Trophoblast cell (in vitro differentiated cells and primary cell): ENCODE results near the gene CEP162.

Experiments used
- DNase-seq, 2 donors: peaks; one replicate each; pipeline ENCODE4 v3.0.0-alpha.2; 2016
- H2AFZ ChIP-seq: 2 replicates; pipeline ENCODE4 v1.6.1; 2013; ENCODE audit warnings: low read length, moderate library complexity, mild to moderate bottlenecking; ENCODE audit not compliant: insufficient read depth, poor library complexity
- H2AK5ac ChIP-seq: 2 replicates; pipeline ENCODE4 v1.6.1; 2013; ENCODE audit warnings: mild to moderate bottlenecking, low read length
- H2BK120ac ChIP-seq: 2 replicates; pipeline ENCODE4 v1.6.1; 2013; ENCODE audit warnings: low read length, mild to moderate bottlenecking, moderate library complexity; ENCODE audit not compliant: insufficient read depth, poor library complexity
- H2BK12ac ChIP-seq: 2 replicates; pipeline ENCODE4 v1.6.1; 2013; ENCODE audit warnings: mild to moderate bottlenecking, low read length, moderate library complexity
- H2BK5ac ChIP-seq: 2 replicates; pipeline ENCODE4 v1.6.1; 2013; ENCODE audit warnings: low read length, low read depth, moderate library complexity, mild to moderate bottlenecking; ENCODE audit not compliant: poor library complexity
- H3K14ac ChIP-seq: 2 replicates; pipeline ENCODE4 v1.6.1; 2013; ENCODE audit warnings: mild to moderate bottlenecking, low read length
- H3K18ac ChIP-seq: 2 replicates; pipeline ENCODE4 v1.6.1; 2013; ENCODE audit warnings: mild to moderate bottlenecking, low read length
- H3K23ac ChIP-seq: 2 replicates; pipeline ENCODE4 v1.6.1; 2013; ENCODE audit warnings: low read length
- H3K27ac ChIP-seq: 2 replicates; pipeline ENCODE4 v1.5.1; 2013; ENCODE audit warnings: low read depth, mild to moderate bottlenecking, inconsistent platforms, low read length, moderate library complexity
- H3K27me3 ChIP-seq: 2 replicates; pipeline ENCODE4 v1.6.1; 2013; ENCODE audit warnings: inconsistent platforms, mild to moderate bottlenecking, low read length, moderate library complexity; ENCODE audit not compliant: insufficient read depth
- H3K36me3 ChIP-seq, 2 experiments: 1 replicate in 1 of 2; 2 replicates in 1 of 2; pipeline ENCODE4 v1.6.1; 2013; ENCODE audit warnings: low read length in 2 of 2, mild to moderate bottlenecking in 2 of 2, moderate library complexity in 1 of 2; ENCODE audit not compliant: insufficient read depth in 2 of 2, control insufficient read depth in 1 of 2
- H3K4ac ChIP-seq: 2 replicates; pipeline ENCODE4 v1.6.1; 2013; ENCODE audit warnings: low read depth, mild to moderate bottlenecking, low read length, moderate library complexity
- H3K4me1 ChIP-seq, 2 experiments: 1 replicate in 1 of 2; 2 replicates in 1 of 2; pipeline ENCODE4 v1.6.1; 2013; ENCODE audit warnings: low read length in 2 of 2, mild to moderate bottlenecking in 2 of 2, moderate library complexity in 1 of 2; ENCODE audit not compliant: insufficient read depth in 2 of 2, control insufficient read depth in 1 of 2
- H3K4me2 ChIP-seq: 2 replicates; pipeline ENCODE4 v1.6.1; 2013; ENCODE audit warnings: inconsistent platforms, mild to moderate bottlenecking, low read length, moderate library complexity
- H3K4me3 ChIP-seq: 2 replicates; pipeline ENCODE4 v1.5.1; 2013; ENCODE audit warnings: mild to moderate bottlenecking, low read depth, low read length, inconsistent platforms
- H3K79me1 ChIP-seq: one replicate; pipeline ENCODE4 v1.6.1; 2013; ENCODE audit warnings: low read length
- H3K79me2 ChIP-seq: 2 replicates; pipeline ENCODE4 v1.6.1; 2013; ENCODE audit warnings: low read length, mild to moderate bottlenecking; ENCODE audit not compliant: control insufficient read depth, insufficient read depth, poor library complexity
- H3K9ac ChIP-seq: 2 replicates; pipeline ENCODE4 v1.6.1; 2013; ENCODE audit warnings: mild to moderate bottlenecking, low read length
- H3K9me3 ChIP-seq: 2 replicates; pipeline ENCODE4 v1.6.1; 2013; ENCODE audit warnings: low read depth, mild to moderate bottlenecking, control low read depth, inconsistent platforms, low read length; ENCODE audit not compliant: insufficient read depth
- H4K12ac ChIP-seq: 2 replicates; pipeline ENCODE4 v1.6.1; 2013; ENCODE audit warnings: low read depth, mild to moderate bottlenecking, low read length, moderate library complexity
- H4K8ac ChIP-seq: 2 replicates; pipeline ENCODE4 v1.6.1; 2013; ENCODE audit warnings: low read depth, mild to moderate bottlenecking, low read length, moderate library complexity
- H4K91ac ChIP-seq: one replicate; pipeline ENCODE4 v1.6.1; 2013; ENCODE audit warnings: low read depth, mild to moderate bottlenecking, low read length, moderate library complexity
- WGBS: extraction: QIAGEN DNeasy Blood & Tissue Kit; methylation state at CpG from one replicate; pipeline ENCODE4 v1.1.7; 2013; ENCODE audit warnings: missing lambda C conversion rate; ENCODE audit not compliant: insufficient read length, insufficient coverage; ENCODE audit errors: extremely low coverage; 5-methylcytosine and 5-hydroxymethylcytosine counted together

CEP162 gene

GRCh38 chr6:84271061-84271716 is 43.7 kb upstream of the CEP162 start:
- no peak overlapping the region for H4K91ac ChIP-seq
- H2BK5ac ChIP-seq: no peak overlapping the region
- no peaks in the 10 kb centered on the region for H3K36me3 ChIP-seq
- no peak overlapping the region for H3K4me2 ChIP-seq
- no peaks in the 10 kb centered on the region for H3K79me1 ChIP-seq
- H3K18ac ChIP-seq: no peak overlapping the region
- no peak for DNase-seq
- no peak overlapping the region for H4K8ac ChIP-seq
- H3K79me2 ChIP-seq: no peaks in the 10 kb centered on the region
- H3K27ac ChIP-seq: no peak overlapping the region
- no peak overlapping the region for H2AFZ ChIP-seq
- no peak overlapping the region for H3K14ac ChIP-seq
- no peaks in the 10 kb centered on the region for H3K4me1 ChIP-seq
- no peaks in the 10 kb centered on the region for H3K27me3 ChIP-seq
- H3K9ac ChIP-seq: no peak overlapping the region
- no peaks in the 10 kb centered on the region for H3K9me3 ChIP-seq
- no peak overlapping the region for H4K12ac ChIP-seq
- H3K23ac ChIP-seq: no peak overlapping the region
- no peak overlapping the region for H2AK5ac ChIP-seq
- no peak overlapping the region for H2BK12ac ChIP-seq
- H2BK120ac ChIP-seq: no peak overlapping the region
- no peak overlapping the region for H3K4me3 ChIP-seq
- no peak overlapping the region for H3K4ac ChIP-seq

DNA sequence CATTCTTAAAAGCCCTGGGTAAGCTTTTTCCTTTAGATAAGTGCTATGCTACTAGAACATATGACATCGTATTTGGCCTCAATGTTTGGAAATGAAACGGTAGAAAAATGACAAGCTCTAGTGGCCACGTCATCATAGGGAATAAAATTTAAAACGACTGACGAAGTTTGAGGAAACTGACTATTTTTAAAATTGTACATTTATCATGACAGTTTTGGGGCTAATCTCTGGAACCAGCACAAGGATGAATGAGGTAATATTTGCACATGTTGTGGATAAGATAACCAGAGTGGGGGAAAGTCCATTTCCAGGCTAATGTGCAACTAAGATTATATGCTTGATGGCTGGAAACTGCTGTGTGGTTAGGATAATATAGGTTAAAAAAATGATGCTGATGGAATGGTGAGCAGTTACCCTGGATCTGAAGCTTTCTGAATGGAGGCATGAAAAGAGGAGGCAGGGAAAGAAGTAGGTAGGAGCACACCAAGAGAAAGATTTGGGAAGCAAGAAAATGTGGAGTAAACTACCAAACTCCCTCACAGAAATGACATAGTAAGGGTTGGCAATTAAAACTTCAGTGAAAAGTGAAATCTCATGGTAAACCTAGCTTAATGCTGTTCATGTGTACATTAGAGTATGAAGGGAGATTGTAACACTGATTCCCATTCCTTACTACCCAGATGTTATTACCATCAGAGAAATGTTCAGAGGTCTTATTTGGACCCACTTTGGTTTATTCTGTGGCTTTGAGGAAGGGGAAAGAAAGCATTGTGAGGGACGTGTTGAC is 42.7 kb upstream of the CEP162 start:
- Histone ChIP-seq H4K12ac (no peak overlapping the region), H4K8ac (no peak overlapping the region), H3K79me2 (no peaks in the 10 kb centered on the region), H3K27me3 (no peaks in the 10 kb centered on the region), H3K4me1 (no peaks in the 10 kb centered on the region), H3K4me2 (no peak overlapping the region), H3K4me3 (no peak overlapping the region), H3K23ac (no peak overlapping the region), H2BK120ac (no peak overlapping the region), H3K79me1 (no peaks in the 10 kb centered on the region), H2BK12ac (no peak overlapping the region), H3K18ac (no peak overlapping the region), H3K9me3 (no peaks in the 10 kb centered on the region), H2AK5ac (no peak overlapping the region), H3K14ac (no peak overlapping the region), H3K9ac (no peak overlapping the region), H3K4ac (no peak overlapping the region), H4K91ac (no peak overlapping the region), H2BK5ac (no peak overlapping the region), H2AFZ (no peak overlapping the region), H3K36me3 (no peaks in the 10 kb centered on the region), H3K27ac (no peak overlapping the region)
- no peak for DNase-seq
- WGBS: no CpG with 5 or more reads among the region's 6 CpGs

GRCh38 chr6:84268781-84269180 is 41.3 kb upstream of the CEP162 start:
- no peaks in the 10 kb centered on the region for H3K79me1 ChIP-seq
- H3K36me3 ChIP-seq: no peaks in the 10 kb centered on the region
- H2AK5ac ChIP-seq: no peak overlapping the region
- H3K4me1 ChIP-seq: no peaks in the 10 kb centered on the region
- no peak for DNase-seq
- no peak overlapping the region for H3K27ac ChIP-seq
- H2BK120ac ChIP-seq: no peak overlapping the region
- H3K4me2 ChIP-seq: no peak overlapping the region
- H3K14ac ChIP-seq: no peak overlapping the region
- no peak overlapping the region for H2AFZ ChIP-seq
- H3K79me2 ChIP-seq: no peaks in the 10 kb centered on the region
- no peak overlapping the region for H3K4ac ChIP-seq
- no peak overlapping the region for H2BK12ac ChIP-seq
- no peak overlapping the region for H4K12ac ChIP-seq
- H3K23ac ChIP-seq: no peak overlapping the region
- no peaks in the 10 kb centered on the region for H3K27me3 ChIP-seq
- no peak overlapping the region for H4K91ac ChIP-seq
- no peak overlapping the region for H3K9ac ChIP-seq
- H3K18ac ChIP-seq: no peak overlapping the region
- no peak overlapping the region for H3K4me3 ChIP-seq
- H3K9me3 ChIP-seq: no peaks in the 10 kb centered on the region
- H2BK5ac ChIP-seq: no peak overlapping the region
- no CpG with 5 or more reads among the region's 3 CpGs for WGBS
- H4K8ac ChIP-seq: no peak overlapping the region

DNA sequence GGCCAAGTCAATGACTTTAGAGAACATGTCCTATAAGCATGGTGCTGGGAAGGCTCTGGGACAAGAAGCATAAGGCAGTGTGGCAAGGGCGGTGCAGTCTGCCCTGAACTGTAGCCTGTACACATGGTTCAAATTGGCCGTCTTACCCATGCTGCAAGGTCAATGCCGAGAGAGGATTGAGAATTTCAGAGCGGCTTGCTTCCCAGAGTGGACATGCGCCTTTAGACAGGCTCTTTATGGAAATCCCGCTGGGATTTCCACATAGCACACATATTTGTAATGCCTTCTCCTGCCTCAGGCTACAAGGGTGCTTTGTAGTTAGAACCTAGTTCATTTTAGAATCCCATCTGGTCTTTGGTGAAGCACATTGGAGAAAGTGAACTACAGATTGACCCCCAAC is 36.1 kb upstream of the CEP162 start:
- H3K36me3 ChIP-seq: no peaks in the 10 kb centered on the region
- H3K4me2 ChIP-seq: peak overlapping the region; percentile 44
- H3K27ac ChIP-seq: no peak overlapping the region
- H3K4me3 ChIP-seq: no peak overlapping the region
- H2BK120ac ChIP-seq: no peak overlapping the region
- no peak overlapping the region for H2BK5ac ChIP-seq
- no peak overlapping the region for H3K23ac ChIP-seq
- no peak overlapping the region for H4K91ac ChIP-seq
- H3K79me1 ChIP-seq: no peaks in the 10 kb centered on the region
- H3K79me2 ChIP-seq: no peaks in the 10 kb centered on the region
- no peak overlapping the region for H2BK12ac ChIP-seq
- no peak overlapping the region for H2AK5ac ChIP-seq
- H3K4ac ChIP-seq: no peak overlapping the region
- no peaks in the 10 kb centered on the region for H3K9me3 ChIP-seq
- H3K18ac ChIP-seq: no peak overlapping the region
- no peak overlapping the region for H4K12ac ChIP-seq
- no CpG with 5 or more reads among the region's 6 CpGs for WGBS
- no peaks in the 10 kb centered on the region for H3K27me3 ChIP-seq
- no peak overlapping the region for H3K9ac ChIP-seq
- H3K14ac ChIP-seq: no peak overlapping the region
- H4K8ac ChIP-seq: no peak overlapping the region
- peaks cover 0 to 3% of the 10 kb centered on the region in 2 experiments for H3K4me1 ChIP-seq
- no peak overlapping the region for H2AFZ ChIP-seq
- peak; percentile 57 to 82 for DNase-seq
